ENCODE measurements around the gene ANK3.

- TF ChIP-seq, protein P1, sequence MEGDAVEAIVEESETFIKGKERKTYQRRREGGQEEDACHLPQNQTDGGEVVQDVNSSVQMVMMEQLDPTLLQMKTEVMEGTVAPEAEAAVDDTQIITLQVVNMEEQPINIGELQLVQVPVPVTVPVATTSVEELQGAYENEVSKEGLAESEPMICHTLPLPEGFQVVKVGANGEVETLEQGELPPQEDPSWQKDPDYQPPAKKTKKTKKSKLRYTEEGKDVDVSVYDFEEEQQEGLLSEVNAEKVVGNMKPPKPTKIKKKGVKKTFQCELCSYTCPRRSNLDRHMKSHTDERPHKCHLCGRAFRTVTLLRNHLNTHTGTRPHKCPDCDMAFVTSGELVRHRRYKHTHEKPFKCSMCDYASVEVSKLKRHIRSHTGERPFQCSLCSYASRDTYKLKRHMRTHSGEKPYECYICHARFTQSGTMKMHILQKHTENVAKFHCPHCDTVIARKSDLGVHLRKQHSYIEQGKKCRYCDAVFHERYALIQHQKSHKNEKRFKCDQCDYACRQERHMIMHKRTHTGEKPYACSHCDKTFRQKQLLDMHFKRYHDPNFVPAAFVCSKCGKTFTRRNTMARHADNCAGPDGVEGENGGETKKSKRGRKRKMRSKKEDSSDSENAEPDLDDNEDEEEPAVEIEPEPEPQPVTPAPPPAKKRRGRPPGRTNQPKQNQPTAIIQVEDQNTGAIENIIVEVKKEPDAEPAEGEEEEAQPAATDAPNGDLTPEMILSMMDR (IDR thresholded peaks at IDR 0.05 in 8 of 11, conservative IDR thresholded peaks at IDR 0.05 in 3 of 11): no peak
- TF ChIP-seq POLR2A (IDR thresholded peaks at IDR 0.05) (no peak), POLR2AphosphoS5 (IDR thresholded peaks at IDR 0.05) (no peak)
Observed at GRCh38 chr10:60021361-60021760, 368.3 kb downstream of the ANK3 start.

Data from spleen (tissue), 7 donors.